Activated T-cell treated with anti-CD3 and anti-CD28 coated beads, Interleukin-2, amount 50 U/mL, for 24 hours (primary cell): Measurements from ENCODE around the gene LDLRAD3.

Source experiments
- DNase-seq: peaks from one replicate; pipeline ENCODE4 v3.0.0-alpha.2; 2020
- H3K27ac Mint-ChIP-seq: 2 replicates; pipeline ENCODE4 v1.8.0; 2020; ENCODE audit warnings: mild to moderate bottlenecking, mixed read lengths
- H3K27me3 Mint-ChIP-seq: 2 replicates; pipeline ENCODE4 v1.8.0; 2020; ENCODE audit warnings: mixed read lengths
- H3K36me3 Mint-ChIP-seq: 2 replicates; pipeline ENCODE4 v1.8.0; 2020; ENCODE audit warnings: low read depth, mixed read lengths
- H3K4me1 Mint-ChIP-seq: 2 replicates; pipeline ENCODE4 v1.8.0; 2020; ENCODE audit warnings: low read depth, mixed read lengths
- H3K4me3 Mint-ChIP-seq: 2 replicates; pipeline ENCODE4 v1.8.0; 2020; ENCODE audit warnings: mild to moderate bottlenecking, moderate library complexity, mixed read lengths
- H3K9me3 Mint-ChIP-seq: 2 replicates; pipeline ENCODE4 v1.8.0; 2020; ENCODE audit warnings: mixed read lengths

LDLRAD3 gene

DNA sequence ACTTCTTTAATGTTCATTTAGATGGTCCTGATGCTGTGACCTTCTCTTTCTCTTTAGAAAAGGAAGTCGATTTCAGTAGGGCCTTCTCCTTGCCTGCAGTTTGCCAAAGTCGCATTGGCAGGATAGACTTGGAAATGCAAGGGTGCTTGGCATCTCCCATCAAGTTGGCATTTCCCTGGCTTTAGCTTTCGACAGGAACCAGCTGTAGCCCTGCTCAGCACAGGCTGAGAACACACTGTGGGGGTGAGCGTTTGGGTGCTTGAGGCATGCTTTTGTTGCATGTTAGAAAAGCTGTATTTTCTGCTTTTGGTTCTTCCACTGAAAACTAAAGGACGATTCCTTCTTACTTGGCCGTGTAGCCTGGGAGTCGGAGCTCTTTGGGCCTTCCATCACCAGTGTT lies 37.7 kb downstream of the LDLRAD3 start:
- Mint-ChIP-seq H3K4me3 (no peak overlapping the region), H3K36me3 (no peaks in the 10 kb centered on the region), H3K9me3 (no peaks in the 10 kb centered on the region), H3K27ac (no peak overlapping the region), H3K4me1 (no peaks in the 10 kb centered on the region), H3K27me3 (peaks cover 8% of the 10 kb centered on the region)
- DNase-seq = no peak

DNA sequence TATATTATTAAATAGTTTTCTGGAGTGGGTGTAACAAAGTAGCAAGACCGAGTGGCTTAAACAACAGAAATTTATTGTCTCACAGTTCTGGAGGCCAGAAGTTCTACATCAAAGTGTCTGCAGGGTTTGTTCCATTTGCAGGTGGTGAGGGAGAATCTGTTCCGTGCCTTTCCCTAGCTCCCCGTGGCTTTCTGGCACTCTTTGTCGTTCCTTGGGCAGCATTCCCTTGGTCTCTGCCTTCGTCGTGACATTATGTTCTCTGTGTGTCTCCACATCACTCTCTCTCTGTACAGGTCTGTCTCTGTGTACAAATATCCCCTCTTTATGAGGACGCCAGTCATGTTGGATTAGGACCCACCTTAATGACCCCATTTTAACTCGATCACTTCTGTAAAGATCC lies 38.2 kb downstream of the LDLRAD3 start:
- no peaks in the 10 kb centered on the region for H3K36me3 Mint-ChIP-seq
- DNase-seq = no peak
- H3K9me3 Mint-ChIP-seq = no peaks in the 10 kb centered on the region
- peaks cover 8% of the 10 kb centered on the region for H3K27me3 Mint-ChIP-seq
- no peaks in the 10 kb centered on the region for H3K4me1 Mint-ChIP-seq
- H3K27ac Mint-ChIP-seq = no peak overlapping the region
- H3K4me3 Mint-ChIP-seq = no peak overlapping the region

DNA sequence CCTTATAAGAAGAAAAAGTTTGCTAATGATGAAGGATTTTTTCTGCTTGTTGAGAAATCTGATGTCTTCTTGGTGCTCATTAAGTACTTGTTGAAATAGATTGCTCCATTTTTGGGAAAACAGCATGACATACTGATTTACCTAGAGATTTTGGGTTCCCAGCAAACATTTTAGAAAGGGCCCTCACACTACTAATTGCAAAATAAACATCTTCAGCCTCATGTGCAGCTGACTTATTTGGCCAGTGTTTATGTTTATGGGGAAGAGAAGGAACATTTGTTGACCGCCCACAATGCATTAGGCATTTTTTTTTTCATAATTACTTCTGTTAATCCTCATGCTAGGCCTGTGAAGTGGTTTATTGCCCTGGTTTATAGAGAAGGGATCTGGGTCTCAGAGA lies 40.1 kb downstream of the LDLRAD3 start:
- Mint-ChIP-seq H3K27ac (no peak overlapping the region), H3K4me3 (no peak overlapping the region)
- DNase-seq = no peak

DNA sequence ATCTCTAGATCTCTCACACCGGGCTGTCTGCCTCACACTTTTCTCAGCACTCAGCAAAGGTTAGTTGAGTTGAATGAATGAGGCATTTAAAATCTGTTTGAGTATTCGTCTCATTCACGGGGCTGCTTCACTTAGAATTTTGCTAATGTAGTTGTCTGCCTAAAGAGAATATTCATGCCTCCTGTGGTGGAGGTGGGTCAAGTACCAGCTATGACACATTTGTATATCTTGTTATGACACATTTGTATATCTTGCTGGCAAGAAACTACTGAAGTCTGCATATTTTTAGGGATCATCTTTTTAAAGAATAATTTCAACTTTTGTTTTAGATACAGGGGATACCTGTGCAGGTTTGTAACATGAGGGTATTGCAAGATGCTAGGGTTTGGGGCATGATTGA lies 43.1 kb downstream of the LDLRAD3 start:
- peaks cover 14% of the 10 kb centered on the region for H3K27me3 Mint-ChIP-seq
- DNase-seq = no peak
- H3K9me3 Mint-ChIP-seq = no peaks in the 10 kb centered on the region
- H3K4me3 Mint-ChIP-seq = no peak overlapping the region
- no peak overlapping the region for H3K27ac Mint-ChIP-seq
- H3K36me3 Mint-ChIP-seq = no peaks in the 10 kb centered on the region
- H3K4me1 Mint-ChIP-seq = no peaks in the 10 kb centered on the region

More for the DNA sequence above, 40.1 kb downstream of the LDLRAD3 start:
- H3K4me1 Mint-ChIP-seq = no peaks in the 10 kb centered on the region
- no peaks in the 10 kb centered on the region for H3K9me3 Mint-ChIP-seq
- H3K27me3 Mint-ChIP-seq = peaks cover 11% of the 10 kb centered on the region
- H3K36me3 Mint-ChIP-seq = no peaks in the 10 kb centered on the region

DNA sequence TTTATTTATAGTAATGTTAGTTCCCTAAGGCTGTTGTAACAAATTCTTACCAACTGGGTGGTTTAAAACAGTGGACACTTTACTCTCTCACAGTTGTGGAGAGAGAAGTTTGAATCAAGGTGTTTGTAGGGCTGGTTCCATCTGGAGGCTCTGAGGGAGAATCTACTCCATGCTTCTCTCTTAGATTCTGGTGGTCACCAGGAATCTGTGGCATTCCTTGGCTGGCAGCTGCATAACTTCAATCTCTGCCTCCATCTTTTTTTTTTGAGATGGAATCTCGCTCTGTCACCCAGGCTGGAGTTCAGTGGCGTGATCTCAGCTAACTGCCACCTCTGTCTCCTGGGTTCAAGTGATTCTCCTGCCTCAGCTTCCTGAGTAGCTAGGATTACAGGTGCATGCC lies 46.3 kb downstream of the LDLRAD3 start:
- no peak overlapping the region for H3K4me3 Mint-ChIP-seq
- no peaks in the 10 kb centered on the region for H3K9me3 Mint-ChIP-seq
- H3K4me1 Mint-ChIP-seq = no peaks in the 10 kb centered on the region
- H3K27me3 Mint-ChIP-seq = peaks cover 23% of the 10 kb centered on the region
- no peaks in the 10 kb centered on the region for H3K36me3 Mint-ChIP-seq
- no peak for DNase-seq
- no peak overlapping the region for H3K27ac Mint-ChIP-seq

GRCh38 chr11:35990816-35991215 lies 47.0 kb downstream of the LDLRAD3 start:
- DNase-seq = no peak
- H3K4me3 Mint-ChIP-seq = no peak overlapping the region
- H3K27ac Mint-ChIP-seq = no peak overlapping the region
- no peaks in the 10 kb centered on the region for H3K4me1 Mint-ChIP-seq
- peaks cover 23% of the 10 kb centered on the region for H3K27me3 Mint-ChIP-seq
- no peaks in the 10 kb centered on the region for H3K36me3 Mint-ChIP-seq
- H3K9me3 Mint-ChIP-seq = no peaks in the 10 kb centered on the region

GRCh38 chr11:35992548-35992947 lies 48.7 kb downstream of the LDLRAD3 start:
- H3K27me3 Mint-ChIP-seq = peaks cover 23% of the 10 kb centered on the region
- no peak overlapping the region for H3K4me3 Mint-ChIP-seq
- H3K36me3 Mint-ChIP-seq = no peaks in the 10 kb centered on the region
- H3K4me1 Mint-ChIP-seq = no peaks in the 10 kb centered on the region
- no peak overlapping the region for H3K27ac Mint-ChIP-seq
- no peak for DNase-seq
- no peaks in the 10 kb centered on the region for H3K9me3 Mint-ChIP-seq

- no peak overlapping the region for H3K4me3 Mint-ChIP-seq
- no peaks in the 10 kb centered on the region for H3K4me1 Mint-ChIP-seq
- no peak overlapping the region for H3K27ac Mint-ChIP-seq
- H3K27me3 Mint-ChIP-seq = peaks cover 17% of the 10 kb centered on the region
- no peaks in the 10 kb centered on the region for H3K9me3 Mint-ChIP-seq
- H3K36me3 Mint-ChIP-seq = no peaks in the 10 kb centered on the region
- no peak for DNase-seq
These were observed 50.6 kb downstream of the LDLRAD3 start for GRCh38 chr11:35994421-35994820.

GRCh38 chr11:35995681-35996271 lies 51.9 kb downstream of the LDLRAD3 start:
- no peaks in the 10 kb centered on the region for H3K4me1 Mint-ChIP-seq
- H3K9me3 Mint-ChIP-seq = no peaks in the 10 kb centered on the region
- no peaks in the 10 kb centered on the region for H3K36me3 Mint-ChIP-seq
- H3K27me3 Mint-ChIP-seq = peaks cover 16% of the 10 kb centered on the region
- no peak for DNase-seq
- no peak overlapping the region for H3K27ac Mint-ChIP-seq
- no peak overlapping the region for H3K4me3 Mint-ChIP-seq

DNA sequence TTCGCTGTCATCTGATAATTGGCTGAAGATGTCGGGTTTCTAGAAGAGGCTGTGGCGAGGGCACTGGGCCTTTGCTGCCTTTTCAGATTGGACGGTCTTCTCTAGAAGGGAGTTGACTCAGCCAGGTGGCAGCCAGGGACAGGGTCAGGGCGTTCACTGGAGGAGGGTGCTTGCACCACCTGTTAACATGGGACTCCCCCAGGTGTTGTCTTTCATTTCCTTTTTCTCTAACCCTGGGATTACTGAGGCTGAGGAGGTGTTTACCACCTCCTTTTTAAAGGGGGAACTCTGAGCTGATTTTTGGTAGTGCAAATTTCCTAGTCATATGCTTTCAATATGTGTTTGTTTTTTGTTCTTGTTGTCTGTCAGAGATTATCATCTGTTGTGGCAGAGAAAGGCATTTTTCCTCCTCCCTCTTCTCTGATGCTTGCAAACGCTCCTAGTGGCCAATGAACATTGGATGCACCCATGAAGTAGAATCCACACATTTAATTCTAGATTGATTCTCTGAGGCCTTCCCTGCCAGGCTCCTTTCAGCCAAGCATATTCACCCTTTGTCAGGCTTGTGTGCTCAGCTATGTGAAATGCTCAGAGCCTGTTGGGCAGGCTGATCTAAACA lies 54.1 kb downstream of the LDLRAD3 start:
- Mint-ChIP-seq H3K36me3 (no peaks in the 10 kb centered on the region), H3K27ac (no peak overlapping the region), H3K4me1 (no peaks in the 10 kb centered on the region), H3K9me3 (no peaks in the 10 kb centered on the region), H3K4me3 (no peak overlapping the region), H3K27me3 (peaks cover 4% of the 10 kb centered on the region)
- no peak for DNase-seq

- no peak overlapping the region for H3K4me3 Mint-ChIP-seq
- H3K9me3 Mint-ChIP-seq = no peaks in the 10 kb centered on the region
- DNase-seq = no peak
- H3K4me1 Mint-ChIP-seq = no peaks in the 10 kb centered on the region
- H3K27ac Mint-ChIP-seq = no peak overlapping the region
- no peaks in the 10 kb centered on the region for H3K36me3 Mint-ChIP-seq
- H3K27me3 Mint-ChIP-seq = peaks cover 3% of the 10 kb centered on the region
These were observed 54.8 kb downstream of the LDLRAD3 start for GRCh38 chr11:35998634-35999033.

GRCh38 chr11:36000616-36001190 lies 56.8 kb downstream of the LDLRAD3 start:
- H3K27ac Mint-ChIP-seq = no peak overlapping the region
- H3K9me3 Mint-ChIP-seq = no peaks in the 10 kb centered on the region
- DNase-seq = no peak
- no peaks in the 10 kb centered on the region for H3K4me1 Mint-ChIP-seq
- H3K4me3 Mint-ChIP-seq = no peak overlapping the region
- no peaks in the 10 kb centered on the region for H3K36me3 Mint-ChIP-seq
- H3K27me3 Mint-ChIP-seq = peaks cover 3% of the 10 kb centered on the region

DNA sequence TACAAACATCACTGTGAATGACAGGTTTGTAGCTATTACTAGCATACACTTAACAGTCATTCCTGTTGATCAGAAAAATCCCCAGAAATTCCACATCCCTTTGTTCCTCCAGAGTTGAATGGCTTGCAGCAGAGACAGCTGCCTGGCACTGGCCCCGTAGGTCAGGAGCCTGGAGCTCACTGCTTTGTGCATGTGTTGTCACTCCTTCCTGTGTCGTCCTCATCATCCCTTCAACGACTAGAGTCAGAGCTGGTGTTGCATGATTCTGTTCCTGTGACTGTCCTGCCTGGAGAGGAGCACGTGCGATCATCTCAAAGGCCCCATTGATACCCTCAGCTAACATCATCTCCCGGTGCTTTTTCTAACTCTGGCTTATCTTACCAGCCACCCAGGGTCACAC lies 58.3 kb downstream of the LDLRAD3 start:
- DNase-seq = no peak
- H3K4me1 Mint-ChIP-seq = no peaks in the 10 kb centered on the region

GRCh38 chr11:36002796-36003195 lies 58.9 kb downstream of the LDLRAD3 start:
- DNase-seq = no peak
- Mint-ChIP-seq H3K4me3 (no peak overlapping the region), H3K27me3 (peaks cover 7% of the 10 kb centered on the region), H3K9me3 (no peaks in the 10 kb centered on the region), H3K27ac (no peak overlapping the region), H3K4me1 (no peaks in the 10 kb centered on the region), H3K36me3 (no peaks in the 10 kb centered on the region)

More for the DNA sequence above, 58.3 kb downstream of the LDLRAD3 start:
- Mint-ChIP-seq H3K4me3 (no peak overlapping the region), H3K9me3 (no peaks in the 10 kb centered on the region), H3K36me3 (no peaks in the 10 kb centered on the region), H3K27me3 (peaks cover 4% of the 10 kb centered on the region), H3K27ac (no peak overlapping the region)

DNA sequence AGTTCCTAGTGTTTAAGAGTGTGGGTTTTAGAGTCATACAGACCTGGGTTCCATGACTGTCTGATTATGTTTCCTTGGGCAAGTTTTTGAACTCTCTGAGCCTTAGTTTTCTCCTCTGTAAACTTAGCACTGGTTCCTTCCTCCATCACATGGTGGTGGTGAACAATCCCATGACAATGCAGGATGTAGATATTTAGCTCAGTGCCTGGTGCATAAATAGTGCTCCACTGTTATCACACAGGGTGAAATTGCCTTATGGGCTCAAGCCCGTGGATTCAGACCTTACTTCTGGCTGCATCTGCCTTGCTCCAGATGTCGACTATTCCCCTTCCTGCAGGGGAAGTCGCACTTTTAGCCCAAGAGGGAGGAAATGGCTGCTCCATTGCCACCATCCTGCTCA lies 62.7 kb downstream of the LDLRAD3 start:
- no peak overlapping the region for H3K27ac Mint-ChIP-seq
- DNase-seq = no peak
- H3K9me3 Mint-ChIP-seq = no peaks in the 10 kb centered on the region
- peaks cover 9% of the 10 kb centered on the region for H3K27me3 Mint-ChIP-seq
- no peaks in the 10 kb centered on the region for H3K36me3 Mint-ChIP-seq
- no peak overlapping the region for H3K4me3 Mint-ChIP-seq
- no peaks in the 10 kb centered on the region for H3K4me1 Mint-ChIP-seq
